GM06990 (cell line): ENCODE measurements around the gene CNNM1.

Experiments used
- DNase-seq: peaks from one replicate; pipeline ENCODE4 v3.0.0-alpha.2; 2011; ENCODE audit not compliant: insufficient read length; ENCODE audit errors: extremely low read depth
- H3K27me3 ChIP-seq: replicated peaks from 2 replicates; pipeline ENCODE4 v1.6.0; 2011; ENCODE audit warnings: low read length; ENCODE audit not compliant: control insufficient read depth, insufficient read depth
- H3K36me3 ChIP-seq: 2 replicates; pipeline ENCODE4 v1.5.1; 2011; ENCODE audit warnings: low read length; ENCODE audit not compliant: control insufficient read depth, insufficient read depth
- H3K4me3 ChIP-seq: replicated peaks from 2 replicates; pipeline ENCODE4 v1.5.1; 2011; ENCODE audit warnings: low read depth, mild to moderate bottlenecking, control low read depth, low read length
- TF ChIP-seq, protein P1 (sequence below): IDR thresholded peaks from 2 replicates; pipeline ENCODE4 v1.5.1; 2011; ENCODE audit warnings: low read length, control low read depth, mild to moderate bottlenecking, inconsistent platforms; ENCODE audit not compliant: insufficient read depth, poor library complexity, severe bottlenecking

The CNNM1 gene

DNA sequence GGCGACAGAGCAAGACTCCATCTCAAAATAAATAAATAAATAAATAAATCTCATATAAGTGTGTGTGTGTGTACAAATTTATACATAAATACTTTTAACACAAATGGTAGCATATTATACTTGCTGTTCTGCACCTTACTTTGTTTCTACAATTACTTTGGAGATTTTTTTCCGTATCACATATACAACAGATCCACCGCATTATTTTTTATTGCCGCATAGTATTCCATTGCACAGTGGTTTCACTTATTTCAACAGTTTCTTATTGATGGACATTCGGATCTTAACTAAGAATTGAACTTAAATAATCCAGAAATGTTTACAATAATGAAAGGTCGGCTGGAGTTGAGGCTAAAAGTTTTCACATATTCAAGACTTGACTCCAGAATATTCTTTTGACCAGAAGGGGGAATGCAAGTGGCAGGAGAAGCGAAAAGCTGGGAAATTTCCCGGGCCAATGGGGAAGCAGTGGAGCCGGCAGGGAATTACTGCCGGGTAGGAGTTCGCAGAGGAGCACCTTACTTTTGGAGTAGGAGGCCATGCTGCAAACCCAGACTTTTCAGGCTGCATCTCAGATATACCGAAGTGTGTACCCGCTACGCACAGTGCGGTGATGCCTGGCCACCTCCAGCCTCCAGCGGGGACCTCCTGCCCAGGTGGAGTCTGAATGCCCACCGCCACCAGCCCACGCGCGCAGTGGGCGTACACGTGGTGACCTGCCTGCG lies 415 bp upstream of the CNNM1 start:
- H3K27me3 ChIP-seq, result no peaks in the 10 kb centered on the region; the same call in 1 of the 2 replicates
- no peak for DNase-seq

DNA sequence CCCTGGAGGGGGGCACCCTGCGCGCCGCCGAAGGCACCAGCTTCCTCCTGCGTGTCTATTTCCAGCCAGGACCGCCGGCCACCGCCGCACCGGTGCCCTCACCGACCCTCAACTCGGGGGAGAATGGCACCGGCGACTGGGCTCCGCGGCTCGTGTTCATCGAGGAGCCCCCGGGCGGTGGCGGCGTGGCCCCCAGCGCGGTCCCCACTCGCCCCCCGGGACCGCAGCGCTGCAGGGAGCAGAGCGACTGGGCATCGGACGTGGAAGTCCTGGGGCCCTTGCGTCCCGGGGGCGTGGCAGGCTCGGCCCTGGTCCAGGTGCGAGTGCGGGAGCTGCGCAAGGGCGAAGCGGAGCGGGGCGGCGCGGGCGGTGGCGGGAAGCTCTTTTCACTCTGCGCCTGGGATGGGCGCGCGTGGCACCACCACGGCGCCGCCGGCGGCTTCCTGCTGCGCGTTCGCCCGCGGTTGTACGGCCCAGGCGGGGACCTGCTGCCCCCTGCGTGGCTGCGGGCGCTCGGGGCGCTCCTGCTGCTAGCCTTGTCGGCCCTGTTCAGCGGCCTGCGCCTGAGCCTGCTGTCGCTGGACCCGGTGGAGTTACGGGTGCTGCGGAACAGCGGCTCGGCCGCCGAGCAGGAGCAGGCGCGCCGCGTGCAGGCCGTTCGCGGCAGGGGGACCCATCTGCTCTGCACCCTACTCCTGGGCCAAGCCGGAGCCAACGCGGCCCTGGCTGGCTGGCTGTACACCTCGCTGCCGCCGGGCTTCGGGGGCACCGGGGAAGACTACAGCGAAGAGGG lies 594 bp downstream of the CNNM1 start:
- TF ChIP-seq, protein P1, sequence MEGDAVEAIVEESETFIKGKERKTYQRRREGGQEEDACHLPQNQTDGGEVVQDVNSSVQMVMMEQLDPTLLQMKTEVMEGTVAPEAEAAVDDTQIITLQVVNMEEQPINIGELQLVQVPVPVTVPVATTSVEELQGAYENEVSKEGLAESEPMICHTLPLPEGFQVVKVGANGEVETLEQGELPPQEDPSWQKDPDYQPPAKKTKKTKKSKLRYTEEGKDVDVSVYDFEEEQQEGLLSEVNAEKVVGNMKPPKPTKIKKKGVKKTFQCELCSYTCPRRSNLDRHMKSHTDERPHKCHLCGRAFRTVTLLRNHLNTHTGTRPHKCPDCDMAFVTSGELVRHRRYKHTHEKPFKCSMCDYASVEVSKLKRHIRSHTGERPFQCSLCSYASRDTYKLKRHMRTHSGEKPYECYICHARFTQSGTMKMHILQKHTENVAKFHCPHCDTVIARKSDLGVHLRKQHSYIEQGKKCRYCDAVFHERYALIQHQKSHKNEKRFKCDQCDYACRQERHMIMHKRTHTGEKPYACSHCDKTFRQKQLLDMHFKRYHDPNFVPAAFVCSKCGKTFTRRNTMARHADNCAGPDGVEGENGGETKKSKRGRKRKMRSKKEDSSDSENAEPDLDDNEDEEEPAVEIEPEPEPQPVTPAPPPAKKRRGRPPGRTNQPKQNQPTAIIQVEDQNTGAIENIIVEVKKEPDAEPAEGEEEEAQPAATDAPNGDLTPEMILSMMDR, result no peak
- Histone ChIP-seq H3K36me3 (no peaks in the 10 kb centered on the region), H3K27me3 (no peaks in the 10 kb centered on the region; the same call in 1 of the 2 replicates), H3K4me3 (peak overlapping the region; percentile 50)
- peak; percentile 36 for DNase-seq

More for the DNA sequence above, 415 bp upstream of the CNNM1 start:
- TF ChIP-seq, protein P1, result no peak
- Histone ChIP-seq H3K36me3 (no peaks in the 10 kb centered on the region), H3K4me3 (peak overlapping the region; percentile 50)

DNA sequence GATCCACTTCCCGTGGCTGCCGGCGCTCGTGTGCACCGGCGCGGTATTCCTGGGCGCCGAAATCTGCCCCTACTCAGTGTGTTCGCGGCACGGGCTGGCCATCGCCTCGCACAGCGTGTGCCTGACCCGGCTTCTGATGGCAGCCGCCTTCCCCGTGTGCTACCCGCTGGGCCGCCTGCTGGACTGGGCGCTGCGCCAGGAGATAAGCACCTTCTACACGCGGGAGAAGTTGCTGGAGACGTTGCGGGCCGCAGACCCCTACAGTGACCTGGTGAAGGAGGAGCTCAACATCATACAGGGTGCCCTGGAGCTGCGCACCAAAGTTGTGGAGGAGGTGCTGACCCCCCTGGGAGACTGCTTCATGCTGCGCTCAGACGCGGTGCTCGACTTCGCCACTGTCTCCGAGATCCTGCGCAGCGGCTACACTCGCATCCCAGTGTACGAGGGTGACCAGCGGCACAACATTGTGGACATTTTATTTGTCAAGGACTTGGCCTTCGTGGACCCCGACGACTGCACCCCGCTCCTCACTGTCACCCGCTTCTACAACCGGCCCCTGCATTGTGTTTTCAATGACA lies 1.3 kb downstream of the CNNM1 start:
- H3K27me3 ChIP-seq, result no peaks in the 10 kb centered on the region
- no peaks in the 10 kb centered on the region for H3K36me3 ChIP-seq
- peak; percentile 7 for DNase-seq
- TF ChIP-seq, protein P1, result no peak
- H3K4me3 ChIP-seq, result no peak overlapping the region

DNA sequence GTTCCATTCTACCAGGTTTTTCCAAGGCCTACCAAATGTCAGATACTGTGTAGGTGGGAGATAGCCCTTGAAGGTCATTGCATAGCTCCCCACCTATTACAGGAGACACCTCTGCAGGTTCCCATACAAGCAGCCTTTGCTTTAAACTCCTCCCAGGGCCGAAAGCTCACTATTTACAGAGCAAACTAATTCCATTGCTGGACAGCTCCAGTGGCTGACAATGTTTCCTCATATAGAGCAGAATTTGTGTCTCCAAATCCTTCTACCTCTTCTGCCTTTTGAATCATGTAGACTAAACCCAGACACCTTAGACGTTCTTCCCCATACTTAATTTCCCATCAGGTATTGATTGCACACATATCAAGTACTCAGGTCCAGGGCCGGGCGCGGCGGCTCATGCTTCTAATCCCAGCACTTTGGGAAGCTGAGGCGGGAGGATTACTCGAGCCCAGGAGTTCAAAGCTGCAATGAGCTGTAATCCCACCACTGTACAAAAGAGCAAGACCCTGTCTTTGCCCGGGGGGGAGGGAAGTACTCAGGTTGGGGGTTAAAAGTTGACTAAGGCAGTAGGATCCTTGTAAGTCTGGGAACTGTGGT lies 2.1 kb downstream of the CNNM1 start:
- TF ChIP-seq, protein P1, result no peak
- no peak for DNase-seq
- Histone ChIP-seq H3K27me3 (no peaks in the 10 kb centered on the region; the same call in 1 of the 2 replicates), H3K36me3 (no peaks in the 10 kb centered on the region), H3K4me3 (no peak overlapping the region)

DNA sequence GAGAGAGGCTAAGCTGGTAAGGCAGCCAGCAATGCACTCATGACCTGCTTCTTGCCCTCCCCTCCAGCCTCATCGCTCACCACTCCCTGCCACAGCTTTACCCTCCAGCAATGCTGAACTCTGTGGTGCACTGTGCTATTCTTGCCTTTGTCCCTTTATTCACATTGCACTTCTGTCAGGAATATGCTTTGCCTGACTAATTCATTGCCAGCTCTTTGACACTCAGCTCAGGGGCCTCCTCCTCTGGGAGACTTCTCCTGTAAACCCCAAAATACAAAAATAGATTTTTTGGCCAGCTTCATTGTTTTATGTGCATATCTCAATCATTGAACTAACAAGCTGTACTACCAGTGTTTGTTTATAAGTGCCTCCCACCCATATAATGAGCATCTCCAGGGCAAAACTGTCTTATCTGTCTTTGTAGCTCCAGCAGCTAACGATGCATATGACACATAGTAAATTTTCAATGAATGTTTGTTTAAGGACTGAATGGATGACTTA lies 8.2 kb downstream of the CNNM1 start:
- TF ChIP-seq, protein P1, result no peak
- DNase-seq, result no peak
- Histone ChIP-seq H3K27me3 (no peaks in the 10 kb centered on the region; the same call in 1 of the 2 replicates), H3K4me3 (no peak overlapping the region), H3K36me3 (no peaks in the 10 kb centered on the region)
